ENCODE data around the gene SMG5. TPM values are rescaled to one million over a fixed set of nuclear protein-coding genes. Genes with fewer than 3 reads are reported as not detected.

SMG5 gene
- total RNA-seq, 1 donor from 2014 or later = 76.5 TPM

DNA sequence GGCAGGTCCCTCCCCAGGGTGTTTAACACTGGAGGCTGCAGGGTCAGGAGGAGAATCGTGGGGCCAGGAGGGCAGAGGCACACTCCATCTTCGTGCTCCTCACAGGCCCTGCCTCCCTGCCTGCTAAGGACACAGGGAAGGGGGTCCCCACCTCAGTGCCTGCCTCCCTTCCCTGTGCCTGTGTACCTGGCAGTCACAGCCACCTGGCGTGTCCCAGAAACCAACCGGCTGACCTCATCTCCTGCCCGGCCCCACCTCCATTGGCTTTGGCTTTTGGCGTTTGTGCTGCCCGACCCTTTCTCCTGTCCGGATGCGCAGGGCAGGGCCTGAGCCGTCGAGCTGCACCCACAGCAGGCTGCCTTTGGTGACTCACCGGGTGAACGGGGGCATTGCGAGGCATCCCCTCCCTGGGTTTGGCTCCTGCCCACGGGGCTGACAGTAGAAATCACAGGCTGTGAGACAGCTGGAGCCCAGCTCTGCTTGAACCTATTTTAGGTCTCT, 41.3 kb downstream of the SMG5 start:
- TF ChIP-seq, protein P1, sequence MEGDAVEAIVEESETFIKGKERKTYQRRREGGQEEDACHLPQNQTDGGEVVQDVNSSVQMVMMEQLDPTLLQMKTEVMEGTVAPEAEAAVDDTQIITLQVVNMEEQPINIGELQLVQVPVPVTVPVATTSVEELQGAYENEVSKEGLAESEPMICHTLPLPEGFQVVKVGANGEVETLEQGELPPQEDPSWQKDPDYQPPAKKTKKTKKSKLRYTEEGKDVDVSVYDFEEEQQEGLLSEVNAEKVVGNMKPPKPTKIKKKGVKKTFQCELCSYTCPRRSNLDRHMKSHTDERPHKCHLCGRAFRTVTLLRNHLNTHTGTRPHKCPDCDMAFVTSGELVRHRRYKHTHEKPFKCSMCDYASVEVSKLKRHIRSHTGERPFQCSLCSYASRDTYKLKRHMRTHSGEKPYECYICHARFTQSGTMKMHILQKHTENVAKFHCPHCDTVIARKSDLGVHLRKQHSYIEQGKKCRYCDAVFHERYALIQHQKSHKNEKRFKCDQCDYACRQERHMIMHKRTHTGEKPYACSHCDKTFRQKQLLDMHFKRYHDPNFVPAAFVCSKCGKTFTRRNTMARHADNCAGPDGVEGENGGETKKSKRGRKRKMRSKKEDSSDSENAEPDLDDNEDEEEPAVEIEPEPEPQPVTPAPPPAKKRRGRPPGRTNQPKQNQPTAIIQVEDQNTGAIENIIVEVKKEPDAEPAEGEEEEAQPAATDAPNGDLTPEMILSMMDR (IDR thresholded peaks at IDR 0.05) = no peak
- no peak overlapping the region for H3K4me3 ChIP-seq
- intact Hi-C loops (cut with DNase I) = no loop called here
- DNase-seq (ENCODE audit: low spot score in 2 of 2) = no peak
- no peaks in the 10 kb centered on the region for H3K9me3 ChIP-seq
- peaks cover 0 to 8% of the 10 kb centered on the region in 2 donors for H3K4me1 ChIP-seq
- H3K27me3 ChIP-seq = no peaks in the 10 kb centered on the region
- peaks cover 24 to 37% of the 10 kb centered on the region in 2 donors for H3K36me3 ChIP-seq
- no peak overlapping the region for H3K27ac ChIP-seq

DNA sequence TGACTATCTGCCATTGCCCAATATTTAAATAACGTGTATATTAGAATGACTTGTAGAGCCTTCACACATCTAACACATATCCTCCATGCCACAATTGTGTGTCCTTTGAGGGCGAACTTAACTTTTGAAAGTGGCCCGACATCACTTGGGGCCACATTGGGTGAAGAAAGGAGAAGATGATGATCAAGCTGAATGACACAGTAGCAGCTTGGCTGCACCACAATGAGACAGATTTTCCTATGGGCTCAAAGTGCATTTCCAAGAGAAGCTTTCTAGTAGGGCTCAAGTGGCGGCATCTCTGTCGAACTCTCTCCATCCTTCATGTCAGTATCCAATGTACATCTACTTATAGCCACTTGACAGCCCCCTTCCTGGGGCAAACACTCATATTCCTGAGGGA, 44.4 kb downstream of the SMG5 start:
- H3K36me3 ChIP-seq = peaks cover 47 to 67% of the 10 kb centered on the region in 2 donors
- intact Hi-C loops (cut with DNase I) = no loop called here

DNA sequence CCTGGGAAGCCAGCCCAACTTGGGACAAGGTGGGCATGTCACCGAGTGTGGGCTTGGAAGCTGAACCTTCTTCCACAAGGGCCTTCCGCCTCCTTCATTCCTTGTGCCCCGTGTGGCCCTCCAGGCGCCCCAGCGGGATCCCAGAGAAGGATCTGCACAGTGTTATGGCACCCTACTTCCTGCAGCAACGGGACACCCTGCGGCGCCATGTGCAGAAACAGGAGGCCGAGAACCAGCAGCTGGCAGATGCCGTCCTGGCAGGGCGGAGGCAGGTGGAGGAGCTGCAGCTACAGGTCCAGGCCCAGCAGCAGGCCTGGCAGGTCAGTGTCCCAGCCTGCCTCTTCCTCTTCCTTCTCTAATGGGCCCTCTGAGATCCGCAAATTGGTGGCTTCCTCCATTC, 46.5 kb downstream of the SMG5 start:
- no peak overlapping the region for H3K27ac ChIP-seq
- H3K4me1 ChIP-seq = no peaks in the 10 kb centered on the region
- intact Hi-C loops (cut with DNase I) = no loop called here
- peaks cover 49 to 67% of the 10 kb centered on the region in 2 donors for H3K36me3 ChIP-seq
- no peaks in the 10 kb centered on the region for H3K9me3 ChIP-seq
- TF ChIP-seq, protein P1 (IDR thresholded peaks at IDR 0.05) = no peak
- H3K27me3 ChIP-seq = no peaks in the 10 kb centered on the region
- DNase-seq (ENCODE audit: low spot score in 2 of 2) = no peak
- H3K4me3 ChIP-seq = no peak overlapping the region

More for the DNA sequence above, 44.4 kb downstream of the SMG5 start:
- H3K27me3 ChIP-seq = no peaks in the 10 kb centered on the region
- no peak for DNase-seq (ENCODE audit: low spot score in 2 of 2)
- TF ChIP-seq, protein P1 (IDR thresholded peaks at IDR 0.05) = no peak
- H3K9me3 ChIP-seq = no peaks in the 10 kb centered on the region
- H3K4me3 ChIP-seq = no peak overlapping the region
- no peak overlapping the region for H3K27ac ChIP-seq
- H3K4me1 ChIP-seq = no peaks in the 10 kb centered on the region

DNA sequence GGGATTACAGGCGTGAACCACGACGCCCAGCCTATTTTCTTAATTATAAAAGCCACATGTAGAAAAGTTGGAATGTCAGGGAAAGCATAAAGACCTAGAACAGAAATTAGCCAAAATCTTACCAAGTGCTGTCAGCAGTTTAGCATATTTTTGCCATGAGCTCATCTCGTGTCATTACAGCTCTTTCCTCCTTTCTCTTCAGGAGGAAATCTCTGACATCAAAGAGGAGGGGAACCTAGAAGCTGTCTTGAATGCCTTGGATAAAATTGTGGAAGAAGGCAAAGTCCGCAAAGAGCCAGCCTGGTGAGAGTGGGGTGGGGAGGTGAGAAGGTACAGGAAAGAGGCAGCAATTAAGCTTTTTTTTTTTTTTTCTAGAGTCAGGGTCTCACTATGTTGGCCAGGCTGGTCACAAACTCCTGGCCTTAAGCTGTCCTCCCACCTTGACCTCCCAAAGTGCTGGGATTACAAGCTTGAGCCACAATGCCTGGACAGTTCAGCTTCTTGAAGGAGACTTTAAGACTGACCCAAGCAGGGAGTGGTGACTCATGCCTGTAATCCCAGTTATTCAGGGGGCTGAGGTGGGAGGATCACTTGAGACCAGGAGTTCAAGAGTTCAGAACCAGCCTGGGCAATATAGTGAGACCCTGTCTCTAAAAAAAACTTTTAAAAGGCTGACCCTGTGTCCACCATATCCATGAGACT, 49.0 kb downstream of the SMG5 start:
- no peak for DNase-seq (ENCODE audit: low spot score in 2 of 2)
- Histone ChIP-seq H3K27ac (no peak overlapping the region), H3K9me3 (no peaks in the 10 kb centered on the region), H3K4me3 (no peak overlapping the region), H3K4me1 (no peaks in the 10 kb centered on the region), H3K36me3 (peaks cover 50 to 52% of the 10 kb centered on the region in 2 donors), H3K27me3 (no peaks in the 10 kb centered on the region)
- TF ChIP-seq, protein P1 (IDR thresholded peaks at IDR 0.05) = no peak
- intact Hi-C loops (cut with DNase I) = no loop called here

DNA sequence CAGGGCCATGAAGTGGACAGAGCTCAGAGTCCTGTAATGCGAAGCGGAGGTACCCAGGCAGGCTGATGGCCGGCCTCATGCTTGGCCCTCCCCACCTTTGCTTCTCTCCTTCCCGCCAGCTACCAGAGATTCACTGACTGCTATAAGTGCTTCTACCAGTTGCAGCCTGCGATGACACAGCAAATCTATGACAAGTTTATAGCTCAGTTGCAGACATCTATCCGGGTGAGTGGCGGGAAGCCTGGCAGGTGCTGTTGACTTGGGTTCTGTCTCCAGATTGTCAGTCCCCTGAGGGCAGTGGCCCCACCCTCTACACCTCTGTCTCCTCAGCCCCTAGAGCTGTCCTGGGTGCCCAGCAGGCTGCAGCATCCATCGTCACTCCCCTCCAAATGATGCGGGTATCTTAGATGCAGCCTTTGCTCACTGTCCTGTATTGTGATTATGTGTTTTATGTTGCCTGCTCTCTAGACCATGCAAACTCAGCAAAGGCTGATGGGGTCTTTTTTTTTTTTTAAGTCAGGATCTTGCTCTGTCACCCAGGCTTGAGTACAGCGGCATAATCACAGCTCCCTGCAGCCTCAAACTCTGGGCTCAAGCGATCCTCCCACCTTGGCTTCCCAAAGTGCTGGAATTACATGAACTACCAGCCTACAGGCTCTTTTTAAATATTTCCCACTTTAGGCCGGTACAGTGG, 50.3 kb downstream of the SMG5 start:
- Histone ChIP-seq H3K27ac (no peak overlapping the region), H3K4me3 (no peak overlapping the region), H3K9me3 (no peaks in the 10 kb centered on the region), H3K27me3 (no peaks in the 10 kb centered on the region), H3K36me3 (peaks cover 38 to 43% of the 10 kb centered on the region in 2 donors), H3K4me1 (no peaks in the 10 kb centered on the region)
- intact Hi-C loops (cut with DNase I) = no loop called here
- DNase-seq (ENCODE audit: low spot score in 2 of 2) = no peak
- TF ChIP-seq, protein P1 (IDR thresholded peaks at IDR 0.05) = no peak
